Suprapubic skin (tissue), 4 donors: Measurements from ENCODE around the gene GUCY1A1.

ENCODE experiments used
- EP300 ChIP-seq: sonication (generic); formaldehyde crosslinking; IDR thresholded peaks from one replicate; pipeline ENCODE4 v1.6.1; 2017; ENCODE audit warnings: antibody characterized with exemption
- POLR2A ChIP-seq, 2 donors: fragments of 450-650 bp; IDR thresholded peaks; one replicate each; pipeline ENCODE4 v1.6.1; 2017; ENCODE audit warnings: antibody characterized with exemption in 2 of 2, mild to moderate bottlenecking in 2 of 2, moderate library complexity in 2 of 2
- POLR2AphosphoS5 ChIP-seq, 3 donors: sonication (generic); formaldehyde crosslinking; IDR thresholded peaks; one replicate each; pipeline ENCODE4 v1.6.1; 2017; ENCODE audit warnings: antibody characterized with exemption in 3 of 3
- TF ChIP-seq, protein P1 (sequence below), 2 donors: fragments of 200-600 bp in 1 of 2; fragments of 450-650 bp in 1 of 2; sonication (generic) in 1 of 2; IDR thresholded peaks; one replicate each; pipeline ENCODE4 v1.5.1; 2016 to 2019; ENCODE audit warnings: antibody characterized with exemption in 2 of 2, mild to moderate bottlenecking in 1 of 2, moderate library complexity in 1 of 2

DNA sequence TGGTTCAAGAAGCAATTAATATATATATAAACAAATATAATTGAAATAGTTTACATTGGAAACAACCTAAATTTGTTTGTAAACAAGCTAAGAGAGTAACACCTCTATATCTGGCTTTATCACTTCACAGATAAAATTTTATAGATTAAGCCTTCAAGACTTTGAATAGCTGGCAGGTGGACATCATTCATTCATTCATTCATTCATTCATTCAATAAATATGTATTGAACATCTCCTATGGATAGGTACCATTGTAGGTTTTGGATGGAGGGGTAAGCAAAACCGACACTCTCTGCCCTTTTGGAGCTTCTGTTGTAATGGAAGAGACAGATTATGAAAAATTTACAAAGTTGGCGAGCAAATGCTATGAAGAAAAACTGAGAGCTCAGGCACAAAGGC lies 35.2 kb downstream of the GUCY1A1 start:
- TF ChIP-seq POLR2A (IDR thresholded peaks at IDR 0.05): no peak
- TF ChIP-seq, protein P1, sequence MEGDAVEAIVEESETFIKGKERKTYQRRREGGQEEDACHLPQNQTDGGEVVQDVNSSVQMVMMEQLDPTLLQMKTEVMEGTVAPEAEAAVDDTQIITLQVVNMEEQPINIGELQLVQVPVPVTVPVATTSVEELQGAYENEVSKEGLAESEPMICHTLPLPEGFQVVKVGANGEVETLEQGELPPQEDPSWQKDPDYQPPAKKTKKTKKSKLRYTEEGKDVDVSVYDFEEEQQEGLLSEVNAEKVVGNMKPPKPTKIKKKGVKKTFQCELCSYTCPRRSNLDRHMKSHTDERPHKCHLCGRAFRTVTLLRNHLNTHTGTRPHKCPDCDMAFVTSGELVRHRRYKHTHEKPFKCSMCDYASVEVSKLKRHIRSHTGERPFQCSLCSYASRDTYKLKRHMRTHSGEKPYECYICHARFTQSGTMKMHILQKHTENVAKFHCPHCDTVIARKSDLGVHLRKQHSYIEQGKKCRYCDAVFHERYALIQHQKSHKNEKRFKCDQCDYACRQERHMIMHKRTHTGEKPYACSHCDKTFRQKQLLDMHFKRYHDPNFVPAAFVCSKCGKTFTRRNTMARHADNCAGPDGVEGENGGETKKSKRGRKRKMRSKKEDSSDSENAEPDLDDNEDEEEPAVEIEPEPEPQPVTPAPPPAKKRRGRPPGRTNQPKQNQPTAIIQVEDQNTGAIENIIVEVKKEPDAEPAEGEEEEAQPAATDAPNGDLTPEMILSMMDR (IDR thresholded peaks at IDR 0.05): no peak
- no peak for TF ChIP-seq POLR2AphosphoS5 (IDR thresholded peaks at IDR 0.05)
- TF ChIP-seq EP300: no peak
